ENCODE data around the gene GAP43. TPM values are rescaled to one million over a fixed set of nuclear protein-coding genes. Genes with fewer than 3 reads are reported as not detected.
A peak's percentile ranks its signal among the peaks of the same experiment; 100 is the strongest.
"Not testable (repeated sequence)": the region's sequence is repeated elsewhere in the genome, so short reads cannot be mapped to it uniquely, and the experiment has no call there.

Gene GAP43
- total RNA-seq, 2 donors from 2014 or later: not detected

GRCh38 chr3:115712871-115713270, 89.6 kb downstream of the GAP43 start:
- Mint-ChIP-seq H3K9me3 (no peaks in the 10 kb centered on the region), H3K4me3 (no peak overlapping the region), H3K27ac (no peak overlapping the region), H3K4me1 (no peaks in the 10 kb centered on the region), H3K27me3 (peaks cover 9% of the 10 kb centered on the region), H3K36me3 (ENCODE audit: low read depth) (no peaks in the 10 kb centered on the region)
- ATAC-seq (replicated peaks): no peak

- no peaks in the 10 kb centered on the region for H3K36me3 Mint-ChIP-seq (ENCODE audit: low read depth)
- no peak overlapping the region for H3K4me3 Mint-ChIP-seq
- no peaks in the 10 kb centered on the region for H3K4me1 Mint-ChIP-seq
- ATAC-seq (replicated peaks): no peak
- H3K9me3 Mint-ChIP-seq: no peaks in the 10 kb centered on the region
- H3K27me3 Mint-ChIP-seq: peaks cover 12% of the 10 kb centered on the region
- no peak overlapping the region for H3K27ac Mint-ChIP-seq
Observed at GRCh38 chr3:115713284-115713683, 90.0 kb downstream of the GAP43 start.

GRCh38 chr3:115715241-115715745, 92.0 kb downstream of the GAP43 start:
- no peak for ATAC-seq (replicated peaks)
- Mint-ChIP-seq H3K36me3 (ENCODE audit: low read depth) (no peaks in the 10 kb centered on the region), H3K4me1 (no peaks in the 10 kb centered on the region), H3K27me3 (peaks cover 14% of the 10 kb centered on the region), H3K27ac (no peak overlapping the region), H3K4me3 (no peak overlapping the region), H3K9me3 (no peaks in the 10 kb centered on the region)

GRCh38 chr3:115720983-115721382, 97.7 kb downstream of the GAP43 start:
- Mint-ChIP-seq H3K9me3 (no peaks in the 10 kb centered on the region), H3K36me3 (ENCODE audit: low read depth) (no peaks in the 10 kb centered on the region), H3K27me3 (peaks cover 12% of the 10 kb centered on the region), H3K27ac (no peak overlapping the region), H3K4me3 (no peak overlapping the region), H3K4me1 (no peaks in the 10 kb centered on the region)
- ATAC-seq (replicated peaks): no peak

GRCh38 chr3:115725800-115726199, 102.5 kb downstream of the GAP43 start:
- no peak overlapping the region for H3K4me3 Mint-ChIP-seq
- H3K27me3 Mint-ChIP-seq: peaks cover 4% of the 10 kb centered on the region
- no peaks in the 10 kb centered on the region for H3K4me1 Mint-ChIP-seq
- ATAC-seq (replicated peaks): no peak
- H3K36me3 Mint-ChIP-seq (ENCODE audit: low read depth): no peaks in the 10 kb centered on the region
- no peak overlapping the region for H3K27ac Mint-ChIP-seq
- no peaks in the 10 kb centered on the region for H3K9me3 Mint-ChIP-seq

- H3K4me1 Mint-ChIP-seq: no peaks in the 10 kb centered on the region
- peak; percentile 44 for ATAC-seq (replicated peaks)
- H3K4me3 Mint-ChIP-seq: no peak overlapping the region
- no peak overlapping the region for H3K27ac Mint-ChIP-seq
- no peaks in the 10 kb centered on the region for H3K27me3 Mint-ChIP-seq
- no peaks in the 10 kb centered on the region for H3K9me3 Mint-ChIP-seq
- H3K36me3 Mint-ChIP-seq (ENCODE audit: low read depth): no peaks in the 10 kb centered on the region
Observed at GRCh38 chr3:115727135-115727534, 103.8 kb downstream of the GAP43 start.

- no peak overlapping the region for H3K27ac Mint-ChIP-seq
- H3K36me3 Mint-ChIP-seq (ENCODE audit: low read depth): no peaks in the 10 kb centered on the region
- no peaks in the 10 kb centered on the region for H3K9me3 Mint-ChIP-seq
- ATAC-seq (replicated peaks): no peak
- H3K27me3 Mint-ChIP-seq: no peaks in the 10 kb centered on the region
- no peaks in the 10 kb centered on the region for H3K4me1 Mint-ChIP-seq
- no peak overlapping the region for H3K4me3 Mint-ChIP-seq
Observed at GRCh38 chr3:115728013-115728412, 104.7 kb downstream of the GAP43 start.

- H3K36me3 Mint-ChIP-seq (ENCODE audit: low read depth); H3K9me3 Mint-ChIP-seq; H3K4me3 Mint-ChIP-seq; ATAC-seq (replicated peaks); H3K4me1 Mint-ChIP-seq; H3K27ac Mint-ChIP-seq: not testable (repeated sequence)
- peaks cover 25% of the 10 kb centered on the region for H3K27me3 Mint-ChIP-seq
Observed at GRCh38 chr3:115736341-115736740, 113.0 kb downstream of the GAP43 start.

- H3K4me3 Mint-ChIP-seq: no peak overlapping the region
- H3K27me3 Mint-ChIP-seq: peaks cover 41% of the 10 kb centered on the region
- no peak overlapping the region for H3K27ac Mint-ChIP-seq
- no peak for ATAC-seq (replicated peaks)
- H3K36me3 Mint-ChIP-seq (ENCODE audit: low read depth): no peaks in the 10 kb centered on the region
- H3K9me3 Mint-ChIP-seq: peaks cover 9% of the 10 kb centered on the region
- H3K4me1 Mint-ChIP-seq: no peaks in the 10 kb centered on the region
Observed at GRCh38 chr3:115741650-115742049, 118.3 kb downstream of the GAP43 start.

GRCh38 chr3:115744516-115744915, 121.2 kb downstream of the GAP43 start:
- H3K4me1 Mint-ChIP-seq; H3K4me3 Mint-ChIP-seq; H3K9me3 Mint-ChIP-seq; H3K36me3 Mint-ChIP-seq (ENCODE audit: low read depth); ATAC-seq (replicated peaks); H3K27ac Mint-ChIP-seq: not testable (repeated sequence)
- H3K27me3 Mint-ChIP-seq: peaks cover 34% of the 10 kb centered on the region

- not testable (repeated sequence) for H3K4me3 Mint-ChIP-seq; H3K36me3 Mint-ChIP-seq (ENCODE audit: low read depth); H3K9me3 Mint-ChIP-seq; H3K27ac Mint-ChIP-seq; ATAC-seq (replicated peaks); H3K4me1 Mint-ChIP-seq; H3K27me3 Mint-ChIP-seq
Observed at GRCh38 chr3:115752978-115753377, 129.7 kb downstream of the GAP43 start.

GRCh38 chr3:115758076-115758763, 134.9 kb downstream of the GAP43 start:
- H3K4me3 Mint-ChIP-seq: no peak overlapping the region
- H3K4me1 Mint-ChIP-seq: no peaks in the 10 kb centered on the region
- no peak overlapping the region for H3K27ac Mint-ChIP-seq
- H3K27me3 Mint-ChIP-seq: no peaks in the 10 kb centered on the region
- no peak for ATAC-seq (replicated peaks)
- no peaks in the 10 kb centered on the region for H3K9me3 Mint-ChIP-seq
- no peaks in the 10 kb centered on the region for H3K36me3 Mint-ChIP-seq (ENCODE audit: low read depth)

GRCh38 chr3:115760716-115761115, 137.4 kb downstream of the GAP43 start:
- H3K36me3 Mint-ChIP-seq (ENCODE audit: low read depth): no peaks in the 10 kb centered on the region
- no peak for ATAC-seq (replicated peaks)
- H3K27me3 Mint-ChIP-seq: no peaks in the 10 kb centered on the region
- H3K4me1 Mint-ChIP-seq: no peaks in the 10 kb centered on the region
- H3K9me3 Mint-ChIP-seq: no peaks in the 10 kb centered on the region
- H3K27ac Mint-ChIP-seq: no peak overlapping the region
- H3K4me3 Mint-ChIP-seq: no peak overlapping the region

- ATAC-seq (replicated peaks): no peak
- Mint-ChIP-seq H3K27me3 (no peaks in the 10 kb centered on the region), H3K4me1 (no peaks in the 10 kb centered on the region), H3K9me3 (no peaks in the 10 kb centered on the region), H3K4me3 (no peak overlapping the region), H3K36me3 (ENCODE audit: low read depth) (no peaks in the 10 kb centered on the region), H3K27ac (no peak overlapping the region)
Observed at GRCh38 chr3:115761927-115762305, 138.6 kb downstream of the GAP43 start.

- ATAC-seq (replicated peaks): no peak
- H3K27me3 Mint-ChIP-seq: peaks cover 6% of the 10 kb centered on the region
- no peaks in the 10 kb centered on the region for H3K9me3 Mint-ChIP-seq
- H3K4me3 Mint-ChIP-seq: no peak overlapping the region
- no peak overlapping the region for H3K27ac Mint-ChIP-seq
- no peaks in the 10 kb centered on the region for H3K36me3 Mint-ChIP-seq (ENCODE audit: low read depth)
- no peaks in the 10 kb centered on the region for H3K4me1 Mint-ChIP-seq
Observed at GRCh38 chr3:115766587-115767482, 143.5 kb downstream of the GAP43 start.
